Nephron (organoid): ENCODE measurements around the gene TSC2.
A peak's percentile ranks its signal among the peaks of the same experiment; 100 is the strongest.

Experiments
- H3K27ac Mint-ChIP-seq, 3 experiments: 2 replicates each; pipeline ENCODE4 v1.8.0; 2020; ENCODE audit warnings: mixed read lengths in 3 of 3, mild to moderate bottlenecking in 2 of 3, moderate library complexity in 1 of 3
- H3K27me3 Mint-ChIP-seq: 2 replicates; pipeline ENCODE4 v1.8.0; 2021; ENCODE audit warnings: low read depth, mild to moderate bottlenecking, moderate library complexity, mixed read lengths
- H3K36me3 Mint-ChIP-seq: 2 replicates; pipeline ENCODE4 v1.8.0; 2020; ENCODE audit warnings: low read depth, mixed read lengths
- H3K4me1 Mint-ChIP-seq: 2 replicates; pipeline ENCODE4 v1.8.0; 2020; ENCODE audit warnings: mixed read lengths
- H3K4me3 Mint-ChIP-seq, 3 experiments: 2 replicates each; pipeline ENCODE4 v1.8.0; 2020; ENCODE audit warnings: mild to moderate bottlenecking in 3 of 3, mixed read lengths in 3 of 3, moderate library complexity in 2 of 3
- H3K9me3 Mint-ChIP-seq: 2 replicates; pipeline ENCODE4 v1.8.0; 2020; ENCODE audit warnings: mixed read lengths
- TF ChIP-seq, protein P1 (sequence below), 3 experiments: fragments of 200-600 bp; sonication (generic); IDR thresholded peaks; one replicate each; pipeline ENCODE4 v1.5.0; 2021; ENCODE audit warnings: antibody characterized with exemption in 3 of 3; ENCODE audit not compliant: unreplicated experiment in 3 of 3

Gene TSC2

DNA sequence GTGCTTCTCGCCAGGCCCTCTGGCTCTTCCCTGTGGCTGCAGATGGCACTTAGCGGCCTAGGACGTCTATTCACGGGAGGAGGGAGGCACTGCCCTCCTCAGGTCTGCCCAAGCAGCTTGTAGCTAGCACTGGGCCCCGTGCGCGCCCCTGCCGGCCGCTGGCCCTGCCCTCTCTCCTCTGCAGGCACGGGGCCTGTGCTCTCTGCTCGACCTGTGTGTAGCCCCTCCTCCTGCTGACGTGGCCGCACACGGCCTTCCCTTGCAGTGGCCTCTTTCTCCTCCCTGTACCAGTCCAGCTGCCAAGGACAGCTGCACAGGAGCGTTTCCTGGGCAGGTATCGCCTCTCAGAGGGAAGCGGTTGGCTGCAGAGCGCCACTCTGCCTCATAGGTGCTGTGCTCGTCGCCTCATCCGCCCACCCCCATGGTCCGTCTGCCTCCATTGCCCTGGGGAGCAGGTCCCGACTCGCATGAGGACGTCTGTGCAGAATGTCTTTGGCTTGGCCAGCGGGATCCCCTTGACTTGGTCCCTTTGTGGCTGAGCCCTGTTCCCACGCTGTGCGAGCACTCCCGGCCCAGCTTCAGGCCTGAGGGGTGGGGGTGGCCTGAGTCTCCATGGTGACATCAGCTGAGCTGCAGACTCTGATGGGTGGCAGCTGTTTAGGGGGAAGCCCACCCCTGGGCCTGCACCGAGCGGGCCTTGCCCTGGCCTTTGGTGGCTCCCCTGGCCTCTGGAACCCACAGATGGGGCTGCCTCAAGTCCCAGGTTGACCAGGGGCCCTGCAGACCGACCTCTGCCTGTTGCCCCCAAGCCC, 34.6 kb downstream of the TSC2 start:
- no peaks in the 10 kb centered on the region for H3K27me3 Mint-ChIP-seq
- H3K4me1 Mint-ChIP-seq, result peaks cover 11% of the 10 kb centered on the region
- H3K27ac Mint-ChIP-seq, result peak overlapping the region; percentile 97 to 98 (median 98)
- H3K4me3 Mint-ChIP-seq, result peak overlapping the region; percentile 10 to 50 (median 38)
- H3K9me3 Mint-ChIP-seq, result no peaks in the 10 kb centered on the region
- TF ChIP-seq, protein P1, sequence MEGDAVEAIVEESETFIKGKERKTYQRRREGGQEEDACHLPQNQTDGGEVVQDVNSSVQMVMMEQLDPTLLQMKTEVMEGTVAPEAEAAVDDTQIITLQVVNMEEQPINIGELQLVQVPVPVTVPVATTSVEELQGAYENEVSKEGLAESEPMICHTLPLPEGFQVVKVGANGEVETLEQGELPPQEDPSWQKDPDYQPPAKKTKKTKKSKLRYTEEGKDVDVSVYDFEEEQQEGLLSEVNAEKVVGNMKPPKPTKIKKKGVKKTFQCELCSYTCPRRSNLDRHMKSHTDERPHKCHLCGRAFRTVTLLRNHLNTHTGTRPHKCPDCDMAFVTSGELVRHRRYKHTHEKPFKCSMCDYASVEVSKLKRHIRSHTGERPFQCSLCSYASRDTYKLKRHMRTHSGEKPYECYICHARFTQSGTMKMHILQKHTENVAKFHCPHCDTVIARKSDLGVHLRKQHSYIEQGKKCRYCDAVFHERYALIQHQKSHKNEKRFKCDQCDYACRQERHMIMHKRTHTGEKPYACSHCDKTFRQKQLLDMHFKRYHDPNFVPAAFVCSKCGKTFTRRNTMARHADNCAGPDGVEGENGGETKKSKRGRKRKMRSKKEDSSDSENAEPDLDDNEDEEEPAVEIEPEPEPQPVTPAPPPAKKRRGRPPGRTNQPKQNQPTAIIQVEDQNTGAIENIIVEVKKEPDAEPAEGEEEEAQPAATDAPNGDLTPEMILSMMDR (IDR thresholded peaks at IDR 0.05; ENCODE audit: unreplicated experiment in 3 of 3), result peak in 2 of 3 experiments; percentile 26 to 38
- H3K36me3 Mint-ChIP-seq, result peaks cover 16% of the 10 kb centered on the region

DNA sequence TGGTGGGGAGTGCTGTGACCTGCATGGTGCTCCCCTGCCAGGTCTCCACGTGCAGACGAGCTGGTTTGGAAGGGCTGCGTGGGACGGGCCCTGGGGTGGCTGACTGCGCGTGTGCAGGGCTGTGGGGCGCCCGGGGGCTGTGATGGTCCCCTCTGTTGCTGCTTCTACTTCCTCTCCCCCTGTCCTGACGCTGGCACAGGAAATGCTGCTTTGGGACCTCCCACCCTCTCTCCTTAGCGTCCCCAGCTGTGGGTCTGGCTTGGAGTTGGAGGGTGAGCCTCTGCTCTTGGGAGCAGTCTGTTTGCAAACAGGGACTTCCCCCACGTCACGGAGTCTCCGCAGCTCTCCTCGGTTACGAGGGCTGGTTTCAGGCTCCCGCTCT, 35.2 kb downstream of the TSC2 start:
- H3K36me3 Mint-ChIP-seq, result peaks cover 14% of the 10 kb centered on the region
- TF ChIP-seq, protein P1 (IDR thresholded peaks at IDR 0.05; ENCODE audit: unreplicated experiment in 3 of 3), result no peak
- H3K27me3 Mint-ChIP-seq, result no peaks in the 10 kb centered on the region
- H3K4me3 Mint-ChIP-seq, result peak overlapping the region; percentile 44 to 68 (median 50)
- H3K9me3 Mint-ChIP-seq, result no peaks in the 10 kb centered on the region
- H3K27ac Mint-ChIP-seq, result peak overlapping the region; percentile 97 to 98 (median 97)
- peaks cover 11% of the 10 kb centered on the region for H3K4me1 Mint-ChIP-seq

DNA sequence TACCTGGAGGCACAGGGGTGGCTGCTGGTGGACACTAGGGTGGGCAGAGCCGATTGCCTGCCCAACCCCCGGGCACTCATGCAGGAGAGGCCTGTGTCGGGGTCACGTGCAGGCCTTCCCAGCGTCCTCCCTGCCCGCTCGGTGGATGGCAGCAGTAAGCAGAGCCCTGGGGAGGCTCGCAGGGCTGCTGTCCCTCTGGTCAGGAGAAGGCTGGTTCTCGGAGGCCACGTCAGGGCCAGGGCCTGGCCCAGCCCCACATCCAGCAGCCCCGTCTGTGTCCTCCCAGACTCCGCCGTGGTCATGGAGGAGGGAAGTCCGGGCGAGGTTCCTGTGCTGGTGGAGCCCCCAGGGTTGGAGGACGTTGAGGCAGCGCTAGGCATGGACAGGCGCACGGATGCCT, 35.6 kb downstream of the TSC2 start:
- peaks cover 11% of the 10 kb centered on the region for H3K4me1 Mint-ChIP-seq
- no peaks in the 10 kb centered on the region for H3K9me3 Mint-ChIP-seq
- H3K27me3 Mint-ChIP-seq, result no peaks in the 10 kb centered on the region
- TF ChIP-seq, protein P1 (IDR thresholded peaks at IDR 0.05; ENCODE audit: unreplicated experiment in 3 of 3), result no peak
- H3K27ac Mint-ChIP-seq, result peak overlapping the region; percentile 97 to 98 (median 97)
- peaks cover 14% of the 10 kb centered on the region for H3K36me3 Mint-ChIP-seq
- peak overlapping the region in 2 of 3 experiments; percentile 44 to 68 for H3K4me3 Mint-ChIP-seq

DNA sequence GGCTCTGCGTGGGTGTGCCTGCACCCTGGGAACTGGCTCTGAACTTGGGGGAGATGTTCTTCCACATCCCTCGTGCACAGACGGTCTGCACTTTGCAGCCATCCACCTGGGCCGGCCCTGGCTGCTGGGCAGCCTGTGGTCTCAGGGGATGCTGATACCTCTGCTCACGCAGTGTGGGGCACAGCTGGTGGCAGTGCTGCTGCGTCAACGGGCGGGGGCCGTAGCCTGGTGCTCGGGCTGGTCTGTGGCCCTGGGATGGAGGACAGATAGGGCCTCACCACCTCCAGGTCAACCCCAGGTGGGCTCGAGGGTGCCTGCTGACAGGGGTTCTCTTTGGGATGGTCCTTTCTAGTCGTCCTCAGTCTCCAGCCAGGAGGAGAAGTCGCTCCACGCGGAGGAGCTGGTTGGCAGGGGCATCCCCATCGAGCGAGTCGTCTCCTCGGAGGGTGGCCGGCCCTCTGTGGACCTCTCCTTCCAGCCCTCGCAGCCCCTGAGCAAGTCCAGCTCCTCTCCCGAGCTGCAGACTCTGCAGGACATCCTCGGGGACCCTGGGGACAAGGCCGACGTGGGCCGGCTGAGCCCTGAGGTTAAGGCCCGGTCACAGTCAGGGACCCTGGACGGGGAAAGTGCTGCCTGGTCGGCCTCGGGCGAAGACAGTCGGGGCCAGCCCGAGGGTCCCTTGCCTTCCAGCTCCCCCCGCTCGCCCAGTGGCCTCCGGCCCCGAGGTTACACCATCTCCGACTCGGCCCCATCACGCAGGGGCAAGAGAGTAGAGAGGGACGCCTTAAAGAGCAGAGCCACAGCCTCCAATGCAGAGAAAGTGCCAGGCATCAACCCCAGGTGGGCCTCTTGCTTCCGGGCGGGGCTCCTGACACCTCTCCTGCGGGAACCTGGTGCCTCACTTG, 36.3 kb downstream of the TSC2 start:
- peaks cover 11% of the 10 kb centered on the region for H3K4me1 Mint-ChIP-seq
- TF ChIP-seq, protein P1 (IDR thresholded peaks at IDR 0.05; ENCODE audit: unreplicated experiment in 3 of 3), result no peak
- no peaks in the 10 kb centered on the region for H3K9me3 Mint-ChIP-seq
- H3K27ac Mint-ChIP-seq, result peak overlapping the region in 1 of 3 experiments; percentile 44
- H3K4me3 Mint-ChIP-seq, result no peak overlapping the region
- H3K27me3 Mint-ChIP-seq, result no peaks in the 10 kb centered on the region
- peaks cover 9% of the 10 kb centered on the region for H3K36me3 Mint-ChIP-seq

DNA sequence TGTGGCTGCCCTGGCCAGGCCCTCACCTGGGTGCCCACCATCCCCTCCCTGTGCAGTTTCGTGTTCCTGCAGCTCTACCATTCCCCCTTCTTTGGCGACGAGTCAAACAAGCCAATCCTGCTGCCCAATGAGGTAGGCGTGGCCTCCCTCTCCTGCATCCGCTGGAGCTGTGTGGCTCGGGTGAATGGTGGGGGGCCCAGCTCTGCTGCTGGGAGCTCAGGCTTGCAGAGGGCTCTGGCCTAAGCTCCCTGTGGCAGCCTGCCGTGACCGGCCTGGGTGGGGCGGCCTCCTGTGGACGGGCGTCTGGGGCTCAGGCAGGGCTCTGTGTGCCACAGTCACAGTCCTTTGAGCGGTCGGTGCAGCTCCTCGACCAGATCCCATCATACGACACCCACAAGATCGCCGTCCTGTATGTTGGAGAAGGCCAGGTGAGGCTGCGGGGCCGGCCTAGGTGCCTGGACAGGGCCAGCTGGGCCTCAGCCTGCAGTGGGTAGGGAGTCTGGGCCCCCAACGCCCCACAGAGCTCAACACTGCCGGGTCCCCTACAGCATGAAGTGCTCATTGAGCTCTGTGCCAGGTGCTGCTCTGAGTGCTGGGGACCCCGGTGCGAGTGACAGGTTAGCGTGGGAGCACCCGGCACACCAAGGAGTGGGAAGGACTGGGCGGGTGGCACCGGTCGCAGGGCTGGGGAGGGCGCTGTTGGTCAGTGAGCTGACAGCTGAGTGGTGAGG, 37.3 kb downstream of the TSC2 start:
- Mint-ChIP-seq H3K27ac (no peak overlapping the region), H3K27me3 (no peaks in the 10 kb centered on the region), H3K4me1 (peaks cover 11% of the 10 kb centered on the region), H3K4me3 (peak overlapping the region in 1 of 3 experiments; percentile 19), H3K9me3 (no peaks in the 10 kb centered on the region), H3K36me3 (peaks cover 8% of the 10 kb centered on the region)
- TF ChIP-seq, protein P1 (IDR thresholded peaks at IDR 0.05; ENCODE audit: unreplicated experiment in 3 of 3), result no peak
